SK-N-SH (cell line): ENCODE measurements around the gene ALG11. TPM values are rescaled to one million over a fixed set of nuclear protein-coding genes. Genes with fewer than 3 reads are reported as not detected.

ENCODE experiments used
- CTCF ChIA-PET: fragments of 300-600, 350-600 bp; formaldehyde crosslinking; extraction: SDS; loops from one replicate; lab custom pipeline; 2021; lab: Yijun Ruan, JAX
- POLR2A ChIA-PET: fragments of 350-600 bp; sonication (Branson Sonifier 250); formaldehyde crosslinking; extraction: SDS; loops from one replicate; lab custom pipeline; 2020; ENCODE audit warnings: antibody characterized with exemption, inconsistent platforms; lab: Yijun Ruan, JAX
- DNase-seq: peaks from one replicate; pipeline ENCODE4 v3.0.0; 2012
- H2AFZ ChIP-seq: fragments of 200-600 bp; sonication (generic); 2 replicates; pipeline ENCODE4 v1.8.1; 2016; ENCODE audit warnings: antibody characterized with exemption, mild to moderate bottlenecking, low read depth
- H3F3A ChIP-seq: fragments of 200-600 bp; sonication (generic); replicated peaks from 2 replicates; pipeline ENCODE3; 2016; ENCODE audit warnings: antibody characterized with exemption, mild to moderate bottlenecking; ENCODE audit not compliant: insufficient read depth
- H3K27ac ChIP-seq, 2 experiments: fragments of 200-500 bp in 1 of 2; fragments of 200-600 bp in 1 of 2; sonication (Bioruptor generic) in 1 of 2; sonication (generic), shearing (Covaris generic) in 1 of 2; 2 replicates each; pipeline versions ENCODE4 v1.5.1 to v1.6.1; 2014 to 2016; ENCODE audit warnings: low read depth in 2 of 2, inconsistent platforms in 1 of 2, low read length in 1 of 2, mild to moderate bottlenecking in 1 of 2, mixed read lengths in 1 of 2
- H3K27me3 ChIP-seq: fragments of 200-600 bp; sonication (generic), shearing (Covaris generic); 2 replicates; pipeline ENCODE4 v1.6.1; 2016; ENCODE audit warnings: mixed run types; ENCODE audit not compliant: insufficient read depth
- H3K36me3 ChIP-seq, 2 experiments: fragments of 200-500 bp in 1 of 2; fragments of 200-600 bp in 1 of 2; sonication (Bioruptor generic) in 1 of 2; sonication (generic) in 1 of 2; replicated peaks in 1 of 2; 2 replicates each; pipeline versions ENCODE3 to v1.5.1; 2014 to 2016; ENCODE audit warnings: low read length in 1 of 2, mild to moderate bottlenecking in 1 of 2; ENCODE audit not compliant: insufficient read depth in 2 of 2, control insufficient read depth in 1 of 2
- H3K4me1 ChIP-seq, 2 experiments: fragments of 200-500 bp in 1 of 2; fragments of 200-600 bp in 1 of 2; sonication (Bioruptor generic) in 1 of 2; sonication (generic), shearing (Covaris generic) in 1 of 2; 2 replicates each; pipeline versions ENCODE4 v1.5.1 to v1.6.1; 2014 to 2016; ENCODE audit warnings: low read depth in 1 of 2, low read length in 1 of 2, mixed run types in 1 of 2; ENCODE audit not compliant: insufficient read depth in 2 of 2, control insufficient read depth in 1 of 2
- H3K4me2 ChIP-seq: fragments of 200-600 bp; sonication (generic), shearing (Covaris generic); 2 replicates; pipeline ENCODE4 v1.6.1; 2017; ENCODE audit warnings: mixed run types
- H3K4me3 ChIP-seq, 2 experiments: fragments of 200-500 bp in 1 of 2; fragments of 200-600 bp in 1 of 2; sonication (Bioruptor generic) in 1 of 2; sonication (generic), shearing (Covaris generic) in 1 of 2; 2 replicates each; pipeline versions ENCODE4 v1.5.1 to v1.8.1; 2014 to 2016; ENCODE audit warnings: low read depth in 2 of 2, inconsistent platforms in 1 of 2, low read length in 1 of 2, mild to moderate bottlenecking in 1 of 2, mixed read lengths in 1 of 2, moderate library complexity in 1 of 2
- H3K79me2 ChIP-seq: fragments of 200-600 bp; sonication (generic); 2 replicates; pipeline ENCODE4 v1.8.1; 2017; ENCODE audit warnings: mild to moderate bottlenecking; ENCODE audit not compliant: insufficient read depth
- H3K9ac ChIP-seq: fragments of 200-600 bp; sonication (generic); 2 replicates; pipeline ENCODE4 v1.6.1; 2017; ENCODE audit warnings: mixed run types
- H3K9me2 ChIP-seq: fragments of 200-600 bp; sonication (generic); 2 replicates; pipeline ENCODE4 v1.6.1; 2017; ENCODE audit warnings: mixed run types
- H3K9me3 ChIP-seq: fragments of 200-600 bp; sonication (generic); 2 replicates; pipeline ENCODE4 v1.6.1; 2017; ENCODE audit warnings: mixed run types, mild to moderate bottlenecking, moderate library complexity
- H4K20me1 ChIP-seq: fragments of 200-600 bp; sonication (generic); 2 replicates; pipeline ENCODE4 v1.6.1; 2017; ENCODE audit warnings: mild to moderate bottlenecking, mixed run types; ENCODE audit not compliant: insufficient read depth
- EP300 ChIP-seq, 2 experiments: IDR thresholded peaks; 2 replicates each; pipeline versions ENCODE4 v1.4.0 to v1.6.1; 2012; ENCODE audit warnings: borderline replicate concordance in 1 of 2, low read depth in 1 of 2, low read length in 1 of 2
- EZH2phosphoT487 ChIP-seq: fragments of 200-600 bp; sonication (generic); IDR thresholded peaks from 2 replicates; pipeline ENCODE4 v1.6.1; 2017; ENCODE audit warnings: low read depth, mixed run types, mild to moderate bottlenecking, antibody characterized with exemption, moderate library complexity, borderline replicate concordance
- FOSL2 ChIP-seq: IDR thresholded peaks from 2 replicates; pipeline ENCODE4 v1.4.0; 2012; ENCODE audit warnings: low read depth, mild to moderate bottlenecking, moderate library complexity, borderline replicate concordance
- GATA2 ChIP-seq: sonication (generic); formaldehyde crosslinking; IDR thresholded peaks from 2 replicates; pipeline ENCODE4 v1.5.0; 2020; ENCODE audit warnings: mild to moderate bottlenecking, missing genetic modification reagents
- IRF3 ChIP-seq: fragments of 150-350 bp; IDR thresholded peaks from 2 replicates; pipeline ENCODE4 v1.6.1; 2016; ENCODE audit warnings: mild to moderate bottlenecking, low read depth, low read length
- JUND ChIP-seq: IDR thresholded peaks from 2 replicates; pipeline ENCODE4 v1.4.0; 2012
- MEF2A ChIP-seq: IDR thresholded peaks from 2 replicates; pipeline ENCODE4 v1.4.0; 2012; ENCODE audit warnings: low read depth, borderline replicate concordance
- MXI1 ChIP-seq: IDR thresholded peaks from 2 replicates; pipeline ENCODE4 v1.6.1; 2012; ENCODE audit warnings: mild to moderate bottlenecking, low read depth, low read length, improper control_type of control experiment
- NFIC ChIP-seq: IDR thresholded peaks from 2 replicates; pipeline ENCODE4 v1.4.0; 2012; ENCODE audit warnings: borderline replicate concordance
- PBX3 ChIP-seq: IDR thresholded peaks from 2 replicates; pipeline ENCODE4; 2012
- POLR2AphosphoS5 ChIP-seq: IDR thresholded peaks from 2 replicates; pipeline ENCODE4 v1.6.1; 2012; ENCODE audit warnings: low read depth, low read length
- RFX5 ChIP-seq: IDR thresholded peaks from 2 replicates; pipeline ENCODE4 v1.6.1; 2012; ENCODE audit warnings: mild to moderate bottlenecking, improper control_type of control experiment, low read length
- SIN3A ChIP-seq: IDR thresholded peaks from 2 replicates; pipeline ENCODE4 v1.6.1; 2012; ENCODE audit warnings: low read depth, mild to moderate bottlenecking, low read length, moderate library complexity, borderline replicate concordance
- TCF12 ChIP-seq: IDR thresholded peaks from 2 replicates; pipeline ENCODE4 v1.4.0; 2012
- TEAD4 ChIP-seq: IDR thresholded peaks from 2 replicates; pipeline ENCODE4 v1.4.0; 2012; ENCODE audit warnings: mild to moderate bottlenecking, borderline replicate concordance; ENCODE audit not compliant: insufficient read depth
- USF2 ChIP-seq: fragments of 150-350 bp; IDR thresholded peaks from 2 replicates; pipeline ENCODE4 v1.6.1; 2017; ENCODE audit warnings: antibody characterized with exemption, low read length, low read depth, borderline replicate concordance
- YY1 ChIP-seq: IDR thresholded peaks from 2 replicates; pipeline ENCODE4 v1.4.0; 2012; ENCODE audit warnings: low read depth, mild to moderate bottlenecking
- WGBS: methylation state at CpG from one replicate; pipeline ENCODE4 v1.1.6; 2017; ENCODE audit warnings: low lambda C conversion rate; 5-methylcytosine and 5-hydroxymethylcytosine counted together
- polyA plus RNA-seq, 3 experiments: library from polyadenylated mRNA; depleted of rRNA; stranded (reverse); fragments of >200 nt; gene quantifications; 2 replicates each; pipeline ENCODE4 v1.2.3, GENCODE V29; 2012

ALG11 gene
- polyA plus RNA-seq, 1 of the 3 experiments (the other 2 are of a cell fraction): 5.0 TPM

GRCh38 chr13:52011632-52012511, at the start of gene ALG11 (continued):
- no peak for TF ChIP-seq EP300 (IDR thresholded peaks at IDR 0.05; ENCODE audit: borderline replicate concordance in 1 of 2, low read depth in 1 of 2, low read length in 1 of 2)
- TF ChIP-seq NFIC: no peak
- no peak for TF ChIP-seq TEAD4
- TF ChIP-seq IRF3: peak; percentile 76
- 0 out of 2 replicates have a peak, but pooled peaks have one; percentile 14 for TF ChIP-seq SIN3A
- TF ChIP-seq POLR2AphosphoS5: peak; percentile 93
- no peak for TF ChIP-seq TCF12
- peak; percentile 92 for TF ChIP-seq YY1
- TF ChIP-seq PBX3: peak; percentile 99
- no peak for TF ChIP-seq USF2
- no peak for TF ChIP-seq JUND
- TF ChIP-seq MEF2A: no peak

- Histone ChIP-seq H3K36me3 (no peaks in the 10 kb centered on the region), H3K27ac (no peak overlapping the region), H3K9ac (no peak overlapping the region), H3K9me3 (no peaks in the 10 kb centered on the region), H3K4me2 (no peak overlapping the region), H3K27me3 (no peaks in the 10 kb centered on the region), H3F3A (no peaks in the 10 kb centered on the region), H3K4me1 (no peaks in the 10 kb centered on the region), H3K79me2 (no peaks in the 10 kb centered on the region)
- CTCF ChIA-PET: no interaction called here
- DNase-seq: no peak
- TF ChIP-seq GATA2 (CRISPR knock-in tag): no peak
- no peak for TF ChIP-seq PBX3
- no peak for TF ChIP-seq RFX5
- no peak for TF ChIP-seq EZH2phosphoT487
- TF ChIP-seq FOSL2: no peak
- TF ChIP-seq MXI1: no peak
- TF ChIP-seq, all 33 proteins: peak for 0
- Histone ChIP-seq H3K9me2 (no peaks in the 10 kb centered on the region), H4K20me1 (no peaks in the 10 kb centered on the region), H3K4me3 (no peak overlapping the region), H2AFZ (no peak overlapping the region)
- 91% methylated on average over 9 of the region's 10 CpGs for WGBS
- POLR2A ChIA-PET: no interaction called here
Observed at GRCh38 chr13:51966186-51966585, 46.0 kb upstream of the ALG11 start.
